Endometrium (tissue), 2 donors: Measurements from ENCODE around the gene C6orf62.
"Not testable (repeated sequence)": the region's sequence is repeated elsewhere in the genome, so short reads cannot be mapped to it uniquely, and the experiment has no call there.

Experiments
- FAIRE-seq: peaks from 2 replicates; lab custom pipeline; 2012; peaks lifted over from hg19 to GRCh38; lab: Jason Lieb, UNC
- donor health status: control.
- donor health status: control.

C6orf62 gene

DNA sequence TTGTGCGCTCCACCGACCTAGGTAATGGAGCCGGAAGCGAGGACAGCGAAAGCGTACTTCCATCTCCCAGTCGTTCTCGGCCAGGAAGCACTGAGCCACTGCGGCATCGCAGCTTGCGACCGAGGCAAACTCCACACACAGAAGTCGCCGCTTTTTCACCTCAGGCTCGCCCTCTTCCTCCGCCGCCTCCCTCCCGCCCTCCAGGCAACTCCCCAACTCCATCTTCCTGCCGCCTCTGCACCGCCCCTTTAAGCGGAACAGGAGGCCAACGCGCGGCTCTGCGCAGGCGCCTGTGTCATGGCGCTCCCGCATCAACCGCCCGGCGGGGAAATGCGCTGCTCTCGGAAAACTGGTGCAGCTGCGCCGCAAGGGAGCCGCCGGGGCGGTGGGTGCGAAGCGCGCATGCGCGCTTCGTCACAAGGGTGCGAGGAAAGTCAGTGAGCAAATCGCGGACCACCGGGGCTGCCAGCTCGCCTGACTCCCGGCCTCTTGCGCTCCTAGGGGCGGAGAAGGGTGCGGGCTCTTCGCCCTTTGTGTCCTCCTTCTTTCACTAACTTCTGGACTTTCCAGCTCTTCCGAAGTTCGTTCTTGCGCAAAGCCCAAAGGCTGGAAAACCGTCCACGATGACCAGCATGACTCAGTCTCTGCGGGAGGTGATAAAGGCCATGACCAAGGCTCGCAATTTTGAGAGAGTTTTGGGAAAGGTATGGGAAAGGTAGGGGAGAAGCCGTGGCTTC is 52.1 kb downstream of the C6orf62 start, which contains the start of the genes ACOT13 and TDP2:
TSS of gene ACOT13 (plus strand) at position 437 of the 737 bp plus-strand sequence. CDS start at position 624, 187 bp downstream.
TSS of gene TDP2 (minus strand) at position 259 of the 737 bp plus-strand sequence. CDS start at position 222, 37 bp downstream.
- FAIRE-seq, result no peak

DNA sequence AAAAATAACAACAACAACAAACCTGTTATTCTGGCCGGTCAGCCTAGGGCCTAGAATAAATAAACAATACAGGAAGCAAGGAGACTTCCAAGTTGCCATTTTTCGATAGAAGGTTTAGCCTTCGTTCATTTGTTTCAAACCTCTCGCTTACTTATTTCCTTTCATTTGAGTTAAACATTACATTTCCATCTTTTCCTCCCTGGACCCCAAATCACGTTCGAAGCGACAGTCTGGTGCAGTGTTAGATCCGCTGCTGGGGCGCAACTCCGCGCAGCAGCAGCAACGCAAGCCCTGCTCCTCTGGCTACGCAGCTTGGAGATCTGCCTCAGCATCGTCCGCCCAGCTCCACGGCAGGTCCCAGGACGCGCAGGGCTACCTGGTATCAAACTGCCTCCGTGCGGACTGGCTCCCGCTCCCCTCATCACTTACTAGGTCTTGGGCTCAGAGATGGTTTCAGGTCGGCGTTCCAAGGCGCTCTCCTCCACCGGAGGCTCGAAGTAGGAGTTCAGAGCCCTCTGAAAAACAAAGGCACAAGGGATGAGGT is 52.8 kb downstream of the C6orf62 start:
- no peak for FAIRE-seq

DNA sequence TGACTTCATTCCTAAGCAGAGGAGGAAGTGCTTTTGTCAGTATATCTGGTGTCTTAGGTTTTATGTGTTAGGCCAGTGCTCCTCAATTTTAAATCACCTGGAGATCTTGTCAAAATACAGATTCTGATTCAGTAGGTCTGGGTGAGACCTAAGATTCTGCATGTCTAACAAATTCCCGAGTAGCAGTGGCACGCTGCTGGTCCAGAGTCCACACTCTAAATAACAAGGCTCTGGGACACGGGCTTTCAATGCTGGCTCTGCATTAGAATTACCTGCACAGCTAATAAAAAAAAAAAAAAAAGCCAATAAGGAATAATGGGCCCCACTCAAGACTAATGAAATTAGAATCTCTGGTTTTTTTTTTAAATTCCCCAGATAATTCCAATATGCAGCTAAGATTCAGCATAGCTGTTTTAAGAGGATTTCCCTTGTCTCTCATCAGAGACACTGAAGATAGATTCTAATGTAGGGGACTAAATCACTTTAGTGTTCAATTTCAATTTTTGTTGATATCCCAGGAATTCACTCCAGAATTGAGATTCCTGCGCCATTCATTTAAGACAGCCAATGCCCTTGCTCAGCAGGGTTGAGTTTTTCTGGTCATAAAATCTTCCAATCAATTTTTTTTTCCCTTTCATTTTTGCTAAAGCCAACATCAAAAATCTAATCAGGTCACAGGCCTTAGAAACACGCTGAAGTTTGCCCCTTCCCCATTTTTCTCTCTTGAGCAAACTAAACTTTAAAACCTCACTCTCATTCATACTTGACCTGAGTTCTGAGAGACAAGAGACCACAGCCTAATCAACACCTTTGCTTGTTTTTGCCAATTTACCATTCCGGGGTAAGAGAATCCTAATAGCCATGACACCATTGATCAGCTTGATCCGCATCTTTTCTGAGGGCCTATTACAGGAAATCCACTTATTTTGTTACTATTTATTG is 54.6 kb downstream of the C6orf62 start:
- no peak for FAIRE-seq

DNA sequence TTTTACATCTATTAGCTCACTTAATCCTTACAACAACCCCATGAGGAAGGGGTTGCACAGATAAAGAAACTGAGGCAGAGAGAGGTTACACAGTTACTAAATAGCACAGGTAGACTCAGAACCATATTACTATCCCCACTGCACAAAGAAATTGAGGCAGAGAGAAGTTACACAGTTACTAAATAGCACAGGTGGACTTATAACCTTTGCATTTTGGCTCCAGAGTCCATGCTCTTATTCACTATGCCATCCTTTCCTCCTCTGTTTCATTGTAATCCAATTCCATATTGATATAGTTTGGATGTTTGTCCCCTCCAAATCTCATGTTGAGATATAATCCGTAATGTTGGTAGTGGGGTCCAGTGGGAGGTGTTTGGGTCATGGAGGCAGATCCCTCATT is 55.8 kb downstream of the C6orf62 start:
- FAIRE-seq, result no peak

DNA sequence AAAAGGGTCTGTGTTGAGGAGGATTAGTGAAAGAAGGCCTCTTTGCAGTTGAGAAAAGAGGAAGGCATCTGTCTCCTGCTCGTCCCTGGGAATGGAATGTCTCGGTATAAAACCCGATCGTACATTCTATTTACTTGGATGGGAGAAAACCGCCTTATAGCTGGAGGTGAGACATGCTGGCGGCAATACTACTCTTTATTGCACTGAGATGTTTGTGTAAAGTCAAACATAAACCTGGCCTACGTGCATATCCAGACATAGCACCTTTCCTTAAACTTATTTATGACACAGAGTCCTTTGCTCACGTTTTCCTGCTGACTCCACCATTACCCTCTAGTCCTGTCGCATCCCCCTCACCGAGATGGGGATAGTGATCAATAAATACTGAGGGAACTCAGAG is 56.7 kb downstream of the C6orf62 start:
- FAIRE-seq, result no peak

DNA sequence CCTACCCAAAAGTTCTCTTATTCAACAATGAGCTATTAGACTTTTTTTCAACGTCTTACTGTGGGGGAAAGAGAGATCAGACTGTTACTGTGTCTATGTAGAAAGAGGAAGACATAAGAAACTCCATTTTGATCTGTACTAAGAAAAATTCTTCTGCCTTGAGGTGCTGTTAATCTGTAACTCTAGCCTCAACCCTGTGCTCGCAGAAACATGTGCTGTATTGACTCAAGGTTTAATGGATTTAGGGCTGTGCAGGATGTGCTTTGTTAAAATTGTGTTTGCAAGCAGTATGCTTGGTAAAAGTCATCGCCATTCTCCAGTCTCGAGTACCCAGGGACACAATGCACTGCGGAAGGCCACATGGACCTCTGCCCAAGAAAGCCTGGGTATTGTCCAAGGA is 57.2 kb downstream of the C6orf62 start:
- not testable (repeated sequence) for FAIRE-seq

DNA sequence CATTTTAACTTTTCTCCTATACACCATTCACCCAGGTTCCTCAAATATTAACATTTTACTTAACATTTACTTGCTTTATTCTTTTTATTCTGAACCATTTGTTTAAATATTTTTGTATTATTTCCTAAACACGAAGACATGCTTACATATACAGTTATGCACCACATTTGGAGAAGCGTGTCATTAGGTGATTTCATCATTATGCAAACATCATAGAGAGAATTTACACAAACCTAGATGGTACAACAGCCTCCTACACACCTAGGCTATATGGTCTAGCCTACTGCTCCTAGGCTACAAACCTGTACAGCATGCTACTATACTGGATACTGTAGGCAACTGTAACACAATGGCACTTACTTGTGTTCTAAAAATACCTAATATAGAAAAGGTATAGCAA is 58.8 kb downstream of the C6orf62 start:
- no peak for FAIRE-seq

DNA sequence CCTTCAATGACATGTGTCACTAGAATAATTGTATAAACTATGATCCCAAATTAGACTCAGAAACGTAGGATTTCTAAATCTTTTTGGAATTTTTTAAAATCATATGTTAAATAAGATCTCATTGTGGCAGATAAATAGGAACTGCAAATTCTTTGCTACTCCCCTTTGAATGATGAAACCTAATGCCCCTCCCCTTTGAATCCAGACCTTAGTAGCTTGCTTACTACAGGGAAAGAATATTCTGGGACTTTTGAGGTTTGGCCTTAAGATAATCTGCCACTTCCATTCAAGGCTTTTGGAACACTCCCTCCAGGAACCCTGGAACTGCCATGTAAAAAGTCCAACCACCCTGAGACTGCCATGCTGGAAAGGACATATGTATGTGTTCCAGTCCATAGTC is 59.4 kb downstream of the C6orf62 start:
- no peak for FAIRE-seq

DNA sequence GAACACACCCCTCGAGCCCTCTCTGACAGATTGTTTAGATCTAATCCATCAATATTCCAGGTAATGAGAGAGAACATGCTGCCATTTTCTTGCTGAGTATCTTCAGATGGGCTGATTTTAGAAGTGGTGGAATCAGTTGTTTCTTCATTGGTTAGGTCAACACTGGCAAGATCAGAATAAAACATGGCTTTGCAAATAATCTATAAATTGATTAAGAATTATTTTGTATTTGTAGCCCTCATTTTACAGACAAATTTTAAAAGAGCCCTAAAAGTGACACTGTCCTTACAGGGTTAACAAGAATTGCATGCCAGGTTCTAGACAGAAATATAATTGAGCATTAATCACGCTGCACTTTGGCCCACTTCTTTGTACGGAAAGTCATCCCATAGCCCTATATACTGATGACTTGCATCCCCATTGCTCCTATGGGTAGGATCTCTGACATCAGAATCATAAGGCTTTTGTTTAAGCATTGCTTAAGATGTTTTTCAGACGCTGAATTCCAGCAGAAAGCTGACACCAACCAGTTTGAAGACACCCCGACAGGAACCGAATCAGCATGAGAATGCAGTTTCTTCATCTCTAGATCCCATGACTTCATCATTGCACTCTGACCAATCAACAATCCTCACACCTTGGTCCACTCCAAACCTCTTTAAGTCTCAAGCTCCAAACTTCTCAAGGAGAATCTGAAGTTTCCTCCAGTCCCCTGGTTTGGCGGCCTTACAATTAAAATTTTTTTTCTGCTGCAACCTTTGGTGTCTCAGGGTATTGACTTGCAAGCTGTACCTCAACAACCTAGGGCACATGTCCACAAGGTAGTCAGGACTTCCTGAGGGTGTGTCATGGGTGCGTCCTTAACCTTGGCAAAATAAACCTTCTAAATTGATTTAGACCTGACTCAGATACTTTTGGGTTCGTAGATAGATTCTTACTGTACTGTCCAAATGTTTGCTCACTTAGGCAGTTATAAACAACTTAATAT is 60.1 kb downstream of the C6orf62 start:
- FAIRE-seq, result no peak

DNA sequence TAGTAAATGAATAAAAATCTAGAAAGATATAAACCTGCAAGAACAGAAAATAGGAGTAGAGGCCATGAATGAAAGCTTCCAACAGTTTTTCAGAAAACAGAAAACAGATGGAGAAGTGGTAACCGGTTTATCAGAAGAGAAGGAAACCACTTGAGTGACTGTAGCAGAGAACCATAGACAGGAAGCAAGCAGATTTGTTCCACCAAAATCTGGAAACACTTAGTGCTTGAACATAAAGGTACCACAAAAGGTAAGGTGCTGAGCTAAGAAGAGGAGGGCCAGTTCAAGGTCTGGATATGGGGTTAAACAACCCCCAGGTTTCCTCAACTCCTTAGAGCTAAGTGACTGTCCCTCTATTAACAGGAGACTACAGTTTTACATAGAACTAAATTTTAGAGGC is 63.7 kb downstream of the C6orf62 start:
- no peak for FAIRE-seq
